Measurements from ENCODE around the gene TMTC1. TPM values are rescaled to one million over a fixed set of nuclear protein-coding genes. Genes with fewer than 3 reads are reported as not detected.

TMTC1 gene
- total RNA-seq, 2 experiments from 2014 or later, result not detected

DNA sequence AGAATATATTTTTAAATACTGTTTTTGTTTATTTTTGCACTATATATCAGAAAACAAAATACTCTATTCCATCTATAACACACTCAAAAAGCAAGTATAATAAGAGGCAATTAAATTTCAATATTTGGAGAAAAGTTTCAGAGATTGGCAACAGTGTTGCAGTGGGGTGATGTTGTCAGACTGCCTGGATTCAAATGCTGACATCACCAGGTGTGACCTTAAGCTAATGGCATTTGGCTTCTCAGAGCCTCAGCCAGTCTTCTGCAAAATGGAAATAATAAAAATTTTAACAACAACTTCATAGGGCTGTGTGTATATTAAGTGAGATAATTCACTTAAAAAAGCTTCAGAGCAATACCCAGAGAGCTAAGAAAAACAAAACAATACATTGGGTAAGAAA lies 74.7 kb downstream of the TMTC1 start:
- no peaks in the 10 kb centered on the region for H3K36me3 Mint-ChIP-seq (ENCODE audit: low read depth)
- POLR2A ChIA-PET, result interaction anchor here (1.0 kb wide), 1 partner anchor 18 kb away, joined by 3 read pairs; no protein-coding TSS in a partner anchor
- H3K27ac Mint-ChIP-seq, result no peak overlapping the region
- DNase-seq (no peak), ATAC-seq (no peak)
- H3K4me3 Mint-ChIP-seq, result no peak overlapping the region
- intact Hi-C loops (cut with micrococcal nuclease), result no loop called here
- no peaks in the 10 kb centered on the region for H3K4me1 Mint-ChIP-seq (ENCODE audit: low read depth)
- peaks cover 1% of the 10 kb centered on the region for H3K27me3 Mint-ChIP-seq
- H3K9me3 Mint-ChIP-seq, result no peaks in the 10 kb centered on the region
- TF ChIP-seq, protein P1, sequence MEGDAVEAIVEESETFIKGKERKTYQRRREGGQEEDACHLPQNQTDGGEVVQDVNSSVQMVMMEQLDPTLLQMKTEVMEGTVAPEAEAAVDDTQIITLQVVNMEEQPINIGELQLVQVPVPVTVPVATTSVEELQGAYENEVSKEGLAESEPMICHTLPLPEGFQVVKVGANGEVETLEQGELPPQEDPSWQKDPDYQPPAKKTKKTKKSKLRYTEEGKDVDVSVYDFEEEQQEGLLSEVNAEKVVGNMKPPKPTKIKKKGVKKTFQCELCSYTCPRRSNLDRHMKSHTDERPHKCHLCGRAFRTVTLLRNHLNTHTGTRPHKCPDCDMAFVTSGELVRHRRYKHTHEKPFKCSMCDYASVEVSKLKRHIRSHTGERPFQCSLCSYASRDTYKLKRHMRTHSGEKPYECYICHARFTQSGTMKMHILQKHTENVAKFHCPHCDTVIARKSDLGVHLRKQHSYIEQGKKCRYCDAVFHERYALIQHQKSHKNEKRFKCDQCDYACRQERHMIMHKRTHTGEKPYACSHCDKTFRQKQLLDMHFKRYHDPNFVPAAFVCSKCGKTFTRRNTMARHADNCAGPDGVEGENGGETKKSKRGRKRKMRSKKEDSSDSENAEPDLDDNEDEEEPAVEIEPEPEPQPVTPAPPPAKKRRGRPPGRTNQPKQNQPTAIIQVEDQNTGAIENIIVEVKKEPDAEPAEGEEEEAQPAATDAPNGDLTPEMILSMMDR (IDR thresholded peaks at IDR 0.05), result no peak
- CTCF ChIA-PET, result no interaction called here

DNA sequence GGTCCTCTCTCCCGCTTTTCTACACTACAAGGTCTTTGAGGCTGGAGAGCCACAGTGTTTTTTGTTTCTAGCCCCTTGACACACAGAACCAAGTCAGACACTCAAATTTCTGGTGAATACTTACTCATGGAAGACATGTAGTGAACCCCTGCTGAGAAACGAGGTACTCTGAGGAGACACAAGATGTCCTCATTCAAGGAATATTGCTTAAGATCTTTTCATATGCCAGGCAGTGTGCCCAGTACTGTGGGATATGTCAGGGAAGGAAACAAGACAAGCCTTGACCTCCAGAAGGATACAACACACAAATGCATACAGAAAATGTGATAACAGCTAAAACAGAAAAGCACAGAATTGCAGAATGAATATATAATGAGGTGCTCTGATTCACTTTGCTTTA lies 75.9 kb downstream of the TMTC1 start:
- H3K27me3 Mint-ChIP-seq, result peaks cover 1% of the 10 kb centered on the region
- ATAC-seq, result no peak
- intact Hi-C loops (cut with micrococcal nuclease), result no loop called here
- no peaks in the 10 kb centered on the region for H3K4me1 Mint-ChIP-seq (ENCODE audit: low read depth)
- no peaks in the 10 kb centered on the region for H3K9me3 Mint-ChIP-seq
- H3K4me3 Mint-ChIP-seq, result no peak overlapping the region
- TF ChIP-seq, protein P1 (IDR thresholded peaks at IDR 0.05), result no peak
- POLR2A ChIA-PET, result no interaction called here
- no peak for DNase-seq
- H3K36me3 Mint-ChIP-seq (ENCODE audit: low read depth), result no peaks in the 10 kb centered on the region
- H3K27ac Mint-ChIP-seq, result no peak overlapping the region
- CTCF ChIA-PET, result no interaction called here

DNA sequence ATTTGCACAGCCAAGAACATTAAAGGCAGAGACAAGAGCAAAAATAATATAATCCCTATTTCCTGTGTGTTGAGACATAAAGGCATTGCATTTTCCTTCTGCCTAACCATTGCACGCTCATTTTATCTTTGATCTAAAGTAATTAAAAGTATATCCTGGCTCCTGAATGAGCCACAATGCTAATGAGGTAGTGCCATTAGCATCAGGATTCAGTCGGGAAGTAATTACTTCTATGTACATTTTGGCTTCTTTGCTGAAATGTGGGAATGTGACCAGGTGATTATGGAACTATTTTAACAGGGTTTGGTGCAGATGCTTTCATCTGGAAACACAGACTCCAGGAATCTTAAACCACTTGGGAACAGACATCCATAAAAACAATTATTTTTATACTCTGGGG lies 77.4 kb downstream of the TMTC1 start:
- CTCF ChIA-PET, result no interaction called here
- DNase-seq, result no peak
- Mint-ChIP-seq H3K27me3 (peaks cover 1% of the 10 kb centered on the region), H3K36me3 (ENCODE audit: low read depth) (no peaks in the 10 kb centered on the region), H3K9me3 (no peaks in the 10 kb centered on the region), H3K27ac (no peak overlapping the region), H3K4me3 (no peak overlapping the region), H3K4me1 (ENCODE audit: low read depth) (no peaks in the 10 kb centered on the region)
- POLR2A ChIA-PET, result no interaction called here
- ATAC-seq, result no peak
- TF ChIP-seq, protein P1 (IDR thresholded peaks at IDR 0.05), result no peak
- intact Hi-C loops (cut with micrococcal nuclease), result no loop called here

GRCh38 chr12:29703528-29703927 lies 80.2 kb downstream of the TMTC1 start:
- intact Hi-C loops (cut with micrococcal nuclease), result no loop called here
- no peaks in the 10 kb centered on the region for H3K4me1 Mint-ChIP-seq (ENCODE audit: low read depth)
- ATAC-seq (no peak), DNase-seq (no peak)
- no peaks in the 10 kb centered on the region for H3K27me3 Mint-ChIP-seq
- no peaks in the 10 kb centered on the region for H3K36me3 Mint-ChIP-seq (ENCODE audit: low read depth)
- ChIA-PET CTCF (no interaction called here), POLR2A (interaction anchor here (1.1 kb wide), 1 partner anchor 18 kb away, joined by 3 read pairs; no protein-coding TSS in a partner anchor)
- H3K4me3 Mint-ChIP-seq, result no peak overlapping the region
- H3K9me3 Mint-ChIP-seq, result no peaks in the 10 kb centered on the region
- TF ChIP-seq, protein P1 (IDR thresholded peaks at IDR 0.05), result no peak
- H3K27ac Mint-ChIP-seq, result no peak overlapping the region

- no peaks in the 10 kb centered on the region for H3K36me3 Mint-ChIP-seq (ENCODE audit: low read depth)
- DNase-seq (no peak), ATAC-seq (no peak)
- no peaks in the 10 kb centered on the region for H3K9me3 Mint-ChIP-seq
- no peak overlapping the region for H3K4me3 Mint-ChIP-seq
- CTCF ChIA-PET, result no interaction called here
- H3K4me1 Mint-ChIP-seq (ENCODE audit: low read depth), result no peaks in the 10 kb centered on the region
- no peaks in the 10 kb centered on the region for H3K27me3 Mint-ChIP-seq
- TF ChIP-seq, protein P1 (IDR thresholded peaks at IDR 0.05), result no peak
- intact Hi-C loops (cut with micrococcal nuclease), result no loop called here
- no peak overlapping the region for H3K27ac Mint-ChIP-seq
- POLR2A ChIA-PET, result interaction anchor here (1.1 kb wide), 1 partner anchor 18 kb away, joined by 3 read pairs; no protein-coding TSS in a partner anchor
Observed at GRCh38 chr12:29702972-29703371, 80.8 kb downstream of the TMTC1 start.
